Measurements from ENCODE around the gene PRR18.

PRR18 gene

GRCh38 chr6:166289207-166290060, 18.8 kb downstream of the PRR18 start:
- H4K20me1 ChIP-seq (ENCODE audit: insufficient read depth), result no peaks in the 10 kb centered on the region

GRCh38 chr6:166286839-166287271, 21.3 kb downstream of the PRR18 start:
- no peak overlapping the region for H3K27ac ChIP-seq
- H3K4me2 ChIP-seq, result no peak overlapping the region
- no peaks in the 10 kb centered on the region for H3K36me3 ChIP-seq (ENCODE audit: insufficient read depth)
- TF ChIP-seq CTCF (conservative IDR thresholded peaks at IDR 0.05; ENCODE audit: low read depth, low read length), result no peak
- no peak overlapping the region for H3K4me3 ChIP-seq (IDR thresholded peaks at IDR 0.05; ENCODE audit: insufficient read depth, low read depth, low read length)
- no peak overlapping the region for H2AFZ ChIP-seq (ENCODE audit: low read depth)
- no peaks in the 10 kb centered on the region for H3K79me2 ChIP-seq (ENCODE audit: insufficient read depth, low read depth)
- no peaks in the 10 kb centered on the region for H4K20me1 ChIP-seq (ENCODE audit: insufficient read depth)
- no peaks in the 10 kb centered on the region for H3K4me1 ChIP-seq (ENCODE audit: low read depth, poor library complexity, severe bottlenecking)
- H3K9ac ChIP-seq, result no peak overlapping the region
- H3K27me3 ChIP-seq (ENCODE audit: insufficient read depth, low read depth), result no peaks in the 10 kb centered on the region

More at GRCh38 chr6:166289207-166290060, 18.8 kb downstream of the PRR18 start:
- Histone ChIP-seq H3K4me2 (no peak overlapping the region), H3K27ac (no peak overlapping the region), H3K27me3 (ENCODE audit: insufficient read depth, low read depth) (no peaks in the 10 kb centered on the region), H3K9ac (no peak overlapping the region), H3K4me3 (IDR thresholded peaks at IDR 0.05; ENCODE audit: insufficient read depth, low read depth, low read length) (no peak overlapping the region), H3K36me3 (ENCODE audit: insufficient read depth) (no peaks in the 10 kb centered on the region), H3K4me1 (ENCODE audit: low read depth, poor library complexity, severe bottlenecking) (no peaks in the 10 kb centered on the region), H3K79me2 (ENCODE audit: insufficient read depth, low read depth) (no peaks in the 10 kb centered on the region), H2AFZ (ENCODE audit: low read depth) (no peak overlapping the region)
- no peak for TF ChIP-seq CTCF (conservative IDR thresholded peaks at IDR 0.05; ENCODE audit: low read depth, low read length)

DNA sequence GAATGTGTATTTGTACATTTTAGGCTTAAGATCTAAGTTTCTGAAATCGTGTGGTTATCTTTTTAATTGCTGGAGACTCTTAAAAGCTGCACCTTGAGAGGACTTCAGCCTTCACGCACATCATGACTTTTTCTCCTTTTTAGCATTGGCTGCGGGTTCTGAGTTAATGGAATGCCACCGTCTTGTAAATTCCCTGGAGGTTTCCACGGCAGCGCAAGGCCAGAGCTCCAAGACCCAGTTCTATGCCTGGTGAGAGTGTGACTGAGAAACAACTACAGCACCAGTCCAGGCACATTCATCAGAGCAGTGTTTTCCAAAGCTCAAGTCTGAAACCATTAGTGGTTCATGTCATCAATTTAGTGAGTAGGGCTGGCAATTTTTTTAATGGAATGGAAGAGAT, 23.0 kb downstream of the PRR18 start:
- no peaks in the 10 kb centered on the region for H3K4me1 ChIP-seq (ENCODE audit: low read depth, poor library complexity, severe bottlenecking)
- TF ChIP-seq CTCF (conservative IDR thresholded peaks at IDR 0.05; ENCODE audit: low read depth, low read length), result no peak
- H3K9ac ChIP-seq, result no peak overlapping the region
- H3K4me2 ChIP-seq, result no peak overlapping the region
- no peaks in the 10 kb centered on the region for H3K27me3 ChIP-seq (ENCODE audit: insufficient read depth, low read depth)
- no peaks in the 10 kb centered on the region for H3K36me3 ChIP-seq (ENCODE audit: insufficient read depth)
- no peaks in the 10 kb centered on the region for H3K79me2 ChIP-seq (ENCODE audit: insufficient read depth, low read depth)
- no peak overlapping the region for H3K4me3 ChIP-seq (IDR thresholded peaks at IDR 0.05; ENCODE audit: insufficient read depth, low read depth, low read length)
- no peaks in the 10 kb centered on the region for H4K20me1 ChIP-seq (ENCODE audit: insufficient read depth)
- no peak overlapping the region for H3K27ac ChIP-seq
- H2AFZ ChIP-seq (ENCODE audit: low read depth), result no peak overlapping the region

DNA sequence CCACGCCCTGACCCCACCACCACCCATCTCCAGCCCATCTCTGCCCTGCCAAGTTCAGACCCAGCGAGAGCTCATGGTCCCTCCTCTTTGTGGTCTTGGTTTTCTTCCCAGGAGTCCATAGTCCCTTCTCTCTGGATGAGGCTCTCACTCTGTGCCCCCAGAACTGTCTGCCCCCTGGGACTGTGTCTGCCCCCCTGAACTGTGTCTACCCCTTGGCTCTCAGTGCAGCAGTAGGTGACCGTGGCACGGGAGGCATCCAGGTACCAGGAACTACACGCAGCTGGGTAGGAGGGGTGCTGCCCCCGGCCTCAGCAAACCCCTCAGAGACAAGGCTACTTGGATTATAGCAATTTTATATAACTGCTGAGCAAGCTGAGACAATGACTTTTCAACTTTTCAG, 23.6 kb downstream of the PRR18 start:
- H3K4me2 ChIP-seq, result no peak overlapping the region
- no peak overlapping the region for H2AFZ ChIP-seq (ENCODE audit: low read depth)
- TF ChIP-seq CTCF (conservative IDR thresholded peaks at IDR 0.05; ENCODE audit: low read depth, low read length), result no peak
- no peak overlapping the region for H3K27ac ChIP-seq
- no peak overlapping the region for H3K4me3 ChIP-seq (IDR thresholded peaks at IDR 0.05; ENCODE audit: insufficient read depth, low read depth, low read length)
- no peaks in the 10 kb centered on the region for H3K79me2 ChIP-seq (ENCODE audit: insufficient read depth, low read depth)
- H3K9ac ChIP-seq, result no peak overlapping the region
- no peaks in the 10 kb centered on the region for H4K20me1 ChIP-seq (ENCODE audit: insufficient read depth)
- no peaks in the 10 kb centered on the region for H3K27me3 ChIP-seq (ENCODE audit: insufficient read depth, low read depth)
- no peaks in the 10 kb centered on the region for H3K36me3 ChIP-seq (ENCODE audit: insufficient read depth)
- H3K4me1 ChIP-seq (ENCODE audit: low read depth, poor library complexity, severe bottlenecking), result no peaks in the 10 kb centered on the region

Data from KMS-11 (cell line).